ENCODE results near the gene EXOC7. TPM values are rescaled to one million over a fixed set of nuclear protein-coding genes. Genes with fewer than 3 reads are reported as not detected.
A peak's percentile ranks its signal among the peaks of the same experiment; 100 is the strongest.

Gene EXOC7
- polyA plus RNA-seq, 1 donor from 2014 or later = 146 TPM

- Histone ChIP-seq H3K27ac (ENCODE audit: low read length) (peak overlapping the region; percentile 19), H3K27me3 (ENCODE audit: insufficient read depth, low read depth, low read length) (peaks cover 18% of the 10 kb centered on the region), H3K9me3 (ENCODE audit: low read length) (no peaks in the 10 kb centered on the region), H4K20me1 (ENCODE audit: insufficient read depth) (no peaks in the 10 kb centered on the region), H3K9ac (ENCODE audit: low read length) (peak overlapping the region; percentile 56), H2AFZ (ENCODE audit: low read depth, low read length) (no peak overlapping the region), H3K9me2 (ENCODE audit: insufficient read depth, low read length) (no peaks in the 10 kb centered on the region), H3F3A (ENCODE audit: insufficient read depth, low read length, poor library complexity, severe bottlenecking) (no peaks in the 10 kb centered on the region), H3K36me3 (ENCODE audit: insufficient read depth, low read length) (no peaks in the 10 kb centered on the region), H3K4me3 (ENCODE audit: low read length) (peak overlapping the region; percentile 48), H3K79me2 (replicated peaks; ENCODE audit: insufficient read depth, low read length) (no peaks in the 10 kb centered on the region), H3K4me2 (ENCODE audit: low read length) (no peak overlapping the region)
- TF ChIP-seq EP300 (conservative IDR thresholded peaks at IDR 0.05; ENCODE audit: poor library complexity, severe bottlenecking) (no peak), POLR2AphosphoS5 (IDR thresholded peaks at IDR 0.05) (peak; percentile 23), RAD21 (conservative IDR thresholded peaks at IDR 0.05) (no peak), TAF1 (IDR thresholded peaks at IDR 0.05; ENCODE audit: low read depth) (peak; percentile 16), EZH2 (IDR thresholded peaks at IDR 0.05; ENCODE audit: borderline replicate concordance, insufficient read depth, low read length, poor library complexity, severe bottlenecking) (no peak), MXI1 (conservative IDR thresholded peaks at IDR 0.05; ENCODE audit: poor library complexity, severe bottlenecking) (no peak), SMC3 (conservative IDR thresholded peaks at IDR 0.05; ENCODE audit: poor library complexity) (no peak)
- TF ChIP-seq, protein P1, sequence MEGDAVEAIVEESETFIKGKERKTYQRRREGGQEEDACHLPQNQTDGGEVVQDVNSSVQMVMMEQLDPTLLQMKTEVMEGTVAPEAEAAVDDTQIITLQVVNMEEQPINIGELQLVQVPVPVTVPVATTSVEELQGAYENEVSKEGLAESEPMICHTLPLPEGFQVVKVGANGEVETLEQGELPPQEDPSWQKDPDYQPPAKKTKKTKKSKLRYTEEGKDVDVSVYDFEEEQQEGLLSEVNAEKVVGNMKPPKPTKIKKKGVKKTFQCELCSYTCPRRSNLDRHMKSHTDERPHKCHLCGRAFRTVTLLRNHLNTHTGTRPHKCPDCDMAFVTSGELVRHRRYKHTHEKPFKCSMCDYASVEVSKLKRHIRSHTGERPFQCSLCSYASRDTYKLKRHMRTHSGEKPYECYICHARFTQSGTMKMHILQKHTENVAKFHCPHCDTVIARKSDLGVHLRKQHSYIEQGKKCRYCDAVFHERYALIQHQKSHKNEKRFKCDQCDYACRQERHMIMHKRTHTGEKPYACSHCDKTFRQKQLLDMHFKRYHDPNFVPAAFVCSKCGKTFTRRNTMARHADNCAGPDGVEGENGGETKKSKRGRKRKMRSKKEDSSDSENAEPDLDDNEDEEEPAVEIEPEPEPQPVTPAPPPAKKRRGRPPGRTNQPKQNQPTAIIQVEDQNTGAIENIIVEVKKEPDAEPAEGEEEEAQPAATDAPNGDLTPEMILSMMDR (IDR thresholded peaks at IDR 0.05; ENCODE audit: poor library complexity, severe bottlenecking) = no peak
- TF ChIP-seq, protein P2, sequence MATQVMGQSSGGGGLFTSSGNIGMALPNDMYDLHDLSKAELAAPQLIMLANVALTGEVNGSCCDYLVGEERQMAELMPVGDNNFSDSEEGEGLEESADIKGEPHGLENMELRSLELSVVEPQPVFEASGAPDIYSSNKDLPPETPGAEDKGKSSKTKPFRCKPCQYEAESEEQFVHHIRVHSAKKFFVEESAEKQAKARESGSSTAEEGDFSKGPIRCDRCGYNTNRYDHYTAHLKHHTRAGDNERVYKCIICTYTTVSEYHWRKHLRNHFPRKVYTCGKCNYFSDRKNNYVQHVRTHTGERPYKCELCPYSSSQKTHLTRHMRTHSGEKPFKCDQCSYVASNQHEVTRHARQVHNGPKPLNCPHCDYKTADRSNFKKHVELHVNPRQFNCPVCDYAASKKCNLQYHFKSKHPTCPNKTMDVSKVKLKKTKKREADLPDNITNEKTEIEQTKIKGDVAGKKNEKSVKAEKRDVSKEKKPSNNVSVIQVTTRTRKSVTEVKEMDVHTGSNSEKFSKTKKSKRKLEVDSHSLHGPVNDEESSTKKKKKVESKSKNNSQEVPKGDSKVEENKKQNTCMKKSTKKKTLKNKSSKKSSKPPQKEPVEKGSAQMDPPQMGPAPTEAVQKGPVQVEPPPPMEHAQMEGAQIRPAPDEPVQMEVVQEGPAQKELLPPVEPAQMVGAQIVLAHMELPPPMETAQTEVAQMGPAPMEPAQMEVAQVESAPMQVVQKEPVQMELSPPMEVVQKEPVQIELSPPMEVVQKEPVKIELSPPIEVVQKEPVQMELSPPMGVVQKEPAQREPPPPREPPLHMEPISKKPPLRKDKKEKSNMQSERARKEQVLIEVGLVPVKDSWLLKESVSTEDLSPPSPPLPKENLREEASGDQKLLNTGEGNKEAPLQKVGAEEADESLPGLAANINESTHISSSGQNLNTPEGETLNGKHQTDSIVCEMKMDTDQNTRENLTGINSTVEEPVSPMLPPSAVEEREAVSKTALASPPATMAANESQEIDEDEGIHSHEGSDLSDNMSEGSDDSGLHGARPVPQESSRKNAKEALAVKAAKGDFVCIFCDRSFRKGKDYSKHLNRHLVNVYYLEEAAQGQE (IDR thresholded peaks at IDR 0.05; ENCODE audit: borderline replicate concordance) = no peak
Measured at GRCh38 chr17:76137351-76138233, 34.0 kb upstream of the EXOC7 start.

GRCh38 chr17:76137001-76137350, 33.4 kb upstream of the EXOC7 start:
- Histone ChIP-seq H3K27ac (ENCODE audit: low read length) (no peak overlapping the region), H3K9me3 (ENCODE audit: low read length) (no peaks in the 10 kb centered on the region), H4K20me1 (ENCODE audit: insufficient read depth) (no peaks in the 10 kb centered on the region), H3K4me2 (ENCODE audit: low read length) (no peak overlapping the region), H3K27me3 (ENCODE audit: insufficient read depth, low read depth, low read length) (peaks cover 18% of the 10 kb centered on the region), H3F3A (ENCODE audit: insufficient read depth, low read length, poor library complexity, severe bottlenecking) (no peaks in the 10 kb centered on the region), H2AFZ (ENCODE audit: low read depth, low read length) (no peak overlapping the region), H3K9me2 (ENCODE audit: insufficient read depth, low read length) (no peaks in the 10 kb centered on the region), H3K79me2 (replicated peaks; ENCODE audit: insufficient read depth, low read length) (no peaks in the 10 kb centered on the region), H3K36me3 (ENCODE audit: insufficient read depth, low read length) (no peaks in the 10 kb centered on the region), H3K4me3 (ENCODE audit: low read length) (no peak overlapping the region), H3K9ac (ENCODE audit: low read length) (no peak overlapping the region)
- TF ChIP-seq, protein P2 (IDR thresholded peaks at IDR 0.05; ENCODE audit: borderline replicate concordance) = no peak
- no peak for TF ChIP-seq SMC3 (conservative IDR thresholded peaks at IDR 0.05; ENCODE audit: poor library complexity)
- no peak for TF ChIP-seq MXI1 (conservative IDR thresholded peaks at IDR 0.05; ENCODE audit: poor library complexity, severe bottlenecking)
- no peak for TF ChIP-seq EP300 (conservative IDR thresholded peaks at IDR 0.05; ENCODE audit: poor library complexity, severe bottlenecking)
- TF ChIP-seq RAD21 (conservative IDR thresholded peaks at IDR 0.05) = no peak
- no peak for TF ChIP-seq EZH2 (IDR thresholded peaks at IDR 0.05; ENCODE audit: borderline replicate concordance, insufficient read depth, low read length, poor library complexity, severe bottlenecking)
- TF ChIP-seq, protein P1 (IDR thresholded peaks at IDR 0.05; ENCODE audit: poor library complexity, severe bottlenecking) = no peak
- no peak for TF ChIP-seq TAF1 (IDR thresholded peaks at IDR 0.05; ENCODE audit: low read depth)
